SK-N-SH (cell line): ENCODE data around the gene ANK3.

Experiments
- CTCF ChIP-seq: fragments of 200-600 bp; sonication (generic); IDR thresholded peaks from 2 replicates; pipeline ENCODE4 v1.6.1; 2017; ENCODE audit warnings: antibody characterized with exemption, mild to moderate bottlenecking, moderate library complexity
- GABPA ChIP-seq: IDR thresholded peaks from 2 replicates; pipeline ENCODE4 v1.4.0; 2012; ENCODE audit warnings: low read depth, mild to moderate bottlenecking
- GATA2 ChIP-seq: sonication (generic); formaldehyde crosslinking; IDR thresholded peaks from 2 replicates; pipeline ENCODE4 v1.5.0; 2020; ENCODE audit warnings: mild to moderate bottlenecking, missing genetic modification reagents
- MEF2A ChIP-seq: IDR thresholded peaks from 2 replicates; pipeline ENCODE4 v1.4.0; 2012; ENCODE audit warnings: low read depth, borderline replicate concordance
- NFIC ChIP-seq: IDR thresholded peaks from 2 replicates; pipeline ENCODE4 v1.4.0; 2012; ENCODE audit warnings: borderline replicate concordance
- RAD21 ChIP-seq: IDR thresholded peaks from 2 replicates; pipeline ENCODE4 v1.6.1; 2012; ENCODE audit warnings: mild to moderate bottlenecking, low read length
- SIN3A ChIP-seq: IDR thresholded peaks from 2 replicates; pipeline ENCODE4 v1.6.1; 2012; ENCODE audit warnings: low read depth, mild to moderate bottlenecking, low read length, moderate library complexity, borderline replicate concordance
- SMC3 ChIP-seq: IDR thresholded peaks from 2 replicates; pipeline ENCODE4 v1.6.1; 2012; ENCODE audit warnings: low read depth, low read length, improper control_type of control experiment
- TF ChIP-seq, protein P1 (sequence below): fragments of 150-350 bp; IDR thresholded peaks from 2 replicates; pipeline ENCODE4 v1.6.1; 2016; ENCODE audit warnings: mild to moderate bottlenecking, low read depth, low read length

- TF ChIP-seq MEF2A, result no peak
- no peak for TF ChIP-seq RAD21
- TF ChIP-seq GATA2 (CRISPR knock-in tag), result no peak
- TF ChIP-seq CTCF, result no peak
- no peak for TF ChIP-seq GABPA
- TF ChIP-seq NFIC, result no peak
- TF ChIP-seq SMC3, result no peak
- TF ChIP-seq SIN3A, result no peak
- TF ChIP-seq, protein P1, sequence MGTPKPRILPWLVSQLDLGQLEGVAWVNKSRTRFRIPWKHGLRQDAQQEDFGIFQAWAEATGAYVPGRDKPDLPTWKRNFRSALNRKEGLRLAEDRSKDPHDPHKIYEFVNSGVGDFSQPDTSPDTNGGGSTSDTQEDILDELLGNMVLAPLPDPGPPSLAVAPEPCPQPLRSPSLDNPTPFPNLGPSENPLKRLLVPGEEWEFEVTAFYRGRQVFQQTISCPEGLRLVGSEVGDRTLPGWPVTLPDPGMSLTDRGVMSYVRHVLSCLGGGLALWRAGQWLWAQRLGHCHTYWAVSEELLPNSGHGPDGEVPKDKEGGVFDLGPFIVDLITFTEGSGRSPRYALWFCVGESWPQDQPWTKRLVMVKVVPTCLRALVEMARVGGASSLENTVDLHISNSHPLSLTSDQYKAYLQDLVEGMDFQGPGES, result no peak
Measured at GRCh38 chr10:60101821-60102220, 287.9 kb downstream of the ANK3 start.
